IMR-90 (cell line): Measurements from ENCODE around the gene RANGRF. TPM values are rescaled to one million over a fixed set of nuclear protein-coding genes. Genes with fewer than 3 reads are reported as not detected.

ENCODE experiments used
- ATAC-seq: fragments of 200-7000 bp; cut with Tn5 transposase; 2 replicates; pipeline ENCODE4 v1.9.1; 2020; ENCODE audit warnings: low read depth, mild to moderate bottlenecking, moderate library complexity
- BruUV-seq: library from RNA; stranded (reverse); fragments of 400-500 nt; replicated peaks from 2 replicates; lab custom pipeline; 2021; lab: Mats Ljungman, UMichigan
- CTCF ChIA-PET: fragments of 300-600 bp; formaldehyde crosslinking; extraction: SDS; loops from one replicate; lab custom pipeline; 2021; ENCODE audit warnings: antibody characterized with exemption; lab: Yijun Ruan, JAX
- POLR2A ChIA-PET: fragments of 300-600 bp; sonication (Branson Sonifier 250); formaldehyde crosslinking; loops from one replicate; lab custom pipeline; 2022; ENCODE audit warnings: antibody characterized with exemption; ENCODE audit not compliant: unreplicated experiment; lab: Charles Lee
- DNase-seq: peaks from one replicate; pipeline ENCODE4 v3.0.0; 2013
- H2AFZ ChIP-seq: replicated peaks from 2 replicates; pipeline ENCODE3; 2013; ENCODE audit warnings: low read length, mild to moderate bottlenecking; ENCODE audit not compliant: poor library complexity
- H2AK5ac ChIP-seq: 2 replicates; pipeline ENCODE4 v1.6.1; 2013; ENCODE audit warnings: low read depth, low read length, inconsistent platforms
- H2AK9ac ChIP-seq: replicated peaks from 2 replicates; pipeline ENCODE3; 2013; ENCODE audit warnings: mild to moderate bottlenecking, low read depth, low read length, moderate library complexity; ENCODE audit not compliant: poor library complexity
- H2BK120ac ChIP-seq: 2 replicates; pipeline ENCODE4 v1.6.1; 2013; ENCODE audit warnings: low read depth, low read length, inconsistent platforms
- H2BK15ac ChIP-seq: 3 replicates; pipeline ENCODE4 v1.6.1; 2013; ENCODE audit warnings: low read depth, low read length, inconsistent platforms
- H2BK20ac ChIP-seq: 2 replicates; pipeline ENCODE4 v1.6.1; 2013; ENCODE audit warnings: low read depth, mild to moderate bottlenecking, inconsistent platforms, low read length, moderate library complexity
- H2BK5ac ChIP-seq: 2 replicates; pipeline ENCODE4 v1.6.1; 2013; ENCODE audit warnings: mild to moderate bottlenecking, low read depth, low read length, inconsistent platforms; ENCODE audit not compliant: poor library complexity, severe bottlenecking
- H3K14ac ChIP-seq: replicated peaks from 2 replicates; pipeline ENCODE4 v1.6.1; 2013; ENCODE audit warnings: low read depth, low read length, inconsistent platforms
- H3K18ac ChIP-seq: 2 replicates; pipeline ENCODE4 v1.6.1; 2013; ENCODE audit warnings: low read depth, low read length, control low read depth
- H3K23ac ChIP-seq: 2 replicates; pipeline ENCODE4 v1.6.1; 2013; ENCODE audit warnings: low read depth, low read length, inconsistent platforms
- H3K27ac ChIP-seq: 2 replicates; pipeline ENCODE4 v1.5.1; 2013; ENCODE audit warnings: mild to moderate bottlenecking, control low read depth, low read length; ENCODE audit not compliant: insufficient read depth
- H3K27me3 ChIP-seq: 2 replicates; pipeline ENCODE4 v1.6.1; 2013; ENCODE audit warnings: low read length; ENCODE audit not compliant: control insufficient read depth, insufficient read depth
- H3K36me3 ChIP-seq: 2 replicates; pipeline ENCODE4 v1.6.1; 2013; ENCODE audit warnings: low read length, mixed read lengths; ENCODE audit not compliant: control insufficient read depth, insufficient read depth
- H3K4ac ChIP-seq: 2 replicates; pipeline ENCODE4 v1.6.1; 2013; ENCODE audit warnings: low read depth, low read length, inconsistent platforms
- H3K4me1 ChIP-seq: 2 replicates; pipeline ENCODE4 v1.6.1; 2013; ENCODE audit warnings: low read length, mixed read lengths; ENCODE audit not compliant: control insufficient read depth, insufficient read depth
- H3K4me2 ChIP-seq: 2 replicates; pipeline ENCODE4 v1.6.1; 2013; ENCODE audit warnings: low read depth, mild to moderate bottlenecking, control low read depth, low read length, moderate library complexity
- H3K4me3 ChIP-seq: 2 replicates; pipeline ENCODE4 v1.5.1; 2013; ENCODE audit warnings: low read depth, mild to moderate bottlenecking, control low read depth, low read length, moderate library complexity; ENCODE audit not compliant: insufficient read depth
- H3K56ac ChIP-seq: 2 replicates; pipeline ENCODE4 v1.6.1; 2013; ENCODE audit warnings: low read length, inconsistent platforms; ENCODE audit not compliant: insufficient read depth; ENCODE audit errors: extremely low read depth
- H3K79me1 ChIP-seq, 2 experiments: 2 replicates each; pipeline ENCODE4 v1.6.1; 2013; ENCODE audit warnings: low read length in 2 of 2, inconsistent platforms in 1 of 2, low read depth in 1 of 2
- H3K9ac ChIP-seq: 2 replicates; pipeline ENCODE4 v1.6.1; 2013; ENCODE audit warnings: low read depth, low read length, control low read depth
- H3K9me1 ChIP-seq: 2 replicates; pipeline ENCODE4 v1.6.1; 2013; ENCODE audit warnings: low read length, inconsistent platforms; ENCODE audit not compliant: insufficient read depth
- H3K9me3 ChIP-seq: 2 replicates; pipeline ENCODE4 v1.6.1; 2013; ENCODE audit warnings: low read length; ENCODE audit not compliant: control insufficient read depth, insufficient read depth
- H4K20me1 ChIP-seq: 2 replicates; pipeline ENCODE4 v1.6.1; 2013; ENCODE audit warnings: low read length, inconsistent platforms; ENCODE audit not compliant: insufficient read depth
- H4K5ac ChIP-seq: 2 replicates; pipeline ENCODE4 v1.6.1; 2013; ENCODE audit warnings: mild to moderate bottlenecking, low read depth, low read length, control low read depth
- H4K8ac ChIP-seq, 2 experiments: 2 replicates each; pipeline ENCODE4 v1.6.1; 2013; ENCODE audit warnings: low read depth in 2 of 2, low read length in 2 of 2, control low read depth in 1 of 2, inconsistent platforms in 1 of 2
- H4K91ac ChIP-seq: 2 replicates; pipeline ENCODE4 v1.6.1; 2013; ENCODE audit warnings: low read depth, low read length, inconsistent platforms; ENCODE audit not compliant: insufficient read depth
- FOS ChIP-seq: fragments of 150-350 bp; IDR thresholded peaks from 2 replicates; pipeline ENCODE4 v1.6.1; 2016; ENCODE audit warnings: low read depth, low read length
- whole genome bisulfite sequencing, 2 experiments: methylation state at CpG; one replicate each; pipeline versions ENCODE4 v1.1.5 to v1.1.7; 2013; ENCODE audit warnings: missing lambda C conversion rate in 2 of 2; ENCODE audit not compliant: insufficient read length in 1 of 2; ENCODE audit errors: extremely low coverage in 2 of 2; 5-methylcytosine and 5-hydroxymethylcytosine counted together
- dilution Hi-C: fragments of 300-500 bp; cut with HindIII; formaldehyde crosslinking; loops from one replicate; pipeline ENCODE4 v1.14.3; 2018; ENCODE audit warnings: low sequenced_read_pairs; ENCODE audit not compliant: unreplicated experiment
- in situ Hi-C: fragments of 300-500 bp; cut with MboI; formaldehyde crosslinking; loops from 3 replicates; pipeline ENCODE4 v1.14.3; 2019; ENCODE audit warnings: low sequenced_read_pairs, inconsistent platforms, mixed read lengths
- intact Hi-C: fragments of 100-400 bp; cut with micrococcal nuclease; formaldehyde crosslinking; loops from 2 replicates; pipeline ENCODE4 v1.10.0; 2022
- polyA plus RNA-seq, 3 experiments: library from polyadenylated mRNA; depleted of rRNA; stranded (reverse); fragments of >200 nt; gene quantifications; 2 replicates each; pipeline ENCODE4 v1.2.3, GENCODE V29; 2012; ENCODE audit warnings: low replicate concordance in 1 of 3
- total RNA-seq: library from RNA; depleted of rRNA; stranded (reverse); fragments of >200 nt; gene quantifications from 2 replicates; pipeline ENCODE4 v1.2.3, GENCODE V29; 2012

Gene RANGRF
- total and polyA plus RNA-seq, 2 of the 4 experiments (the other 2 are of a cell fraction), result 19.5 to 36.6 TPM

GRCh38 chr17:8326511-8327302 is 38.2 kb downstream of the RANGRF start:
- H3K18ac ChIP-seq, result peak overlapping the region; percentile 73
- peak overlapping the region; percentile 93 for H2AK9ac ChIP-seq
- H3K4me3 ChIP-seq, result peak overlapping the region; percentile 33
- in situ Hi-C loops (no loop called here), dilution Hi-C loops (no loop called here), intact Hi-C loops (no loop called here)
- no peak overlapping the region; the same call in 1 of the 2 replicates for H2AK5ac ChIP-seq
- H2BK120ac ChIP-seq, result peak overlapping the region; percentile 71; the same call in 1 of the 2 replicates
- no peak for TF ChIP-seq FOS
- H3K4ac ChIP-seq, result peak overlapping the region; percentile 78
- ATAC-seq (peak; percentile 84), DNase-seq (no peak)
- H3K27me3 ChIP-seq, result peaks cover 10% of the 10 kb centered on the region; the same call in 1 of the 2 replicates
- no TSS peak for BruUV-seq
- no peaks in the 10 kb centered on the region for H3K9me3 ChIP-seq
- peaks cover 2% of the 10 kb centered on the region; the same call in 1 of the 2 replicates for H3K4me1 ChIP-seq
- H4K20me1 ChIP-seq, result no peaks in the 10 kb centered on the region
- H3K27ac ChIP-seq, result peak overlapping the region; percentile 29; the same call in 1 of the 2 replicates
- no peaks in the 10 kb centered on the region for H3K79me1 ChIP-seq
- no peaks in the 10 kb centered on the region for H3K36me3 ChIP-seq
- H2BK15ac ChIP-seq, result peak overlapping the region; percentile 28; the same call in 1 of the 3 replicates
- ChIA-PET CTCF (interaction anchor here (0.7 to 1.8 kb wide), 2 partner anchors 12 to 42 kb away, joined by 3 to 5 read pairs; no protein-coding TSS in a partner anchor), POLR2A (interaction anchor here (0.7 kb wide), 1 partner anchor 128 kb away, joined by 5 read pairs; no protein-coding TSS in a partner anchor)
- peak overlapping the region; percentile 89 for H4K5ac ChIP-seq
- peak overlapping the region; percentile 51; the same call in 1 of the 2 replicates for H3K56ac ChIP-seq
- H3K23ac ChIP-seq, result peak overlapping the region; percentile 90; the same call in 1 of the 2 replicates
- peak overlapping the region; percentile 95 for H4K8ac ChIP-seq
- peak overlapping the region; percentile 59 for H4K91ac ChIP-seq
- peak overlapping the region; percentile 96 for H2AFZ ChIP-seq
- peak overlapping the region; percentile 69 for H3K9ac ChIP-seq
- H3K4me2 ChIP-seq, result peak overlapping the region; percentile 90
- H2BK20ac ChIP-seq, result 0 out of 2 replicates have a peak overlapping the region, but pooled peaks have one; percentile 58
- H3K9me1 ChIP-seq, result no peaks in the 10 kb centered on the region
- H3K14ac ChIP-seq, result peak overlapping the region; percentile 92
- H2BK5ac ChIP-seq, result peak overlapping the region; percentile 25
- 5% methylated on average over 17 of the region's 48 CpGs; no CpG with 5 or more reads in 1 of the 2 experiments for WGBS, 2 experiments
